ENCODE measurements around the gene CFAP65.

CFAP65 gene

GRCh38 chr2:219059725-219060682, 18.7 kb upstream of the CFAP65 start:
- DNase-seq = no peak

- no peak for DNase-seq
Measured at GRCh38 chr2:219059375-219059724, 18.0 kb upstream of the CFAP65 start.

- no peak for DNase-seq
Measured at GRCh38 chr2:219058541-219059374, 17.4 kb upstream of the CFAP65 start.

DNA sequence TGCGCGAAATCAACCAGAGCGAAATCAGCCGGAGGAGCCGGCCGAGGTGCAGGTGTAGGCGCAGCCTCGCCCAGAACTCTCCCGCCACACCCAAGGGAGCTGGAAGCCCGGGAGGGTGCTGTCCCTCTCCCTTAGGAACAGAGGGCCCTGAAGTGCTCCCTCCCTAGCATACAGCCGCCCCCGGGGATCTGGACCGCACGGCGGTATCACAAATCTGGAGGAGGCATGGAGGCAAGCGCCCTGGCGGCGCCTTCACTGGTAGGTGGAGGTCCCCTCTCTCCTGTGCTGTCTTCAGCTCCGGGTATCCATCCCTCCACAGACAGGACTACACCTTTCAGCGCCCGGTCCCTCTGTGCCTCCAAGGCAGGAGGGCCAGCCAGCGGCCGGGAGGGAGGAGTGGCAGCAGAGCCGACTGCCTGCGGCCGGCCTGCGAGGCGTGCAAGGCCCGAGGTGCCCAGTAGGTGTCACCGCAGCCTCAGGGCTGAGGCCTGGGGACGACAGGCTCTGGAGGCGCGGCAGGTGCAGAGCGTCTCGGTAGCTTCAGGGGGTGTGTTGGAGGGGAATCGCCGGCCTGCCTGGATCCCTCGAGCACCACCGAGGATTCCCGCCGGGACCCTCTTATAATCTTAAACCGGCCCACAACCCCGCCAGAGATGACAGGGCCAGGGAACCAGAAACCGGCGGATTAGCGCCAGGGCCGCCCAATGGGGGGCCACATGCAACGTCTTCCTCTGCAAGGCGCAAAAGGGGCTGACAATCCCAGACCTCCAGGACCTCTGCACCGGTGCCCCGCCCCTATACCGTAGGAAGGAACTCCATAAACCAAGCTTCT, 16.6 kb upstream of the CFAP65 start:
- DNase-seq = no peak

GRCh38 chr2:219056896-219057708, 15.8 kb upstream of the CFAP65 start:
- DNase-seq = no peak

- DNase-seq = no peak
Measured at GRCh38 chr2:219056176-219056895, 15.0 kb upstream of the CFAP65 start.

GRCh38 chr2:219054956-219055903, 13.9 kb upstream of the CFAP65 start:
- no peak for DNase-seq

GRCh38 chr2:219049282-219049681, 8.0 kb upstream of the CFAP65 start:
- DNase-seq = no peak

DNA sequence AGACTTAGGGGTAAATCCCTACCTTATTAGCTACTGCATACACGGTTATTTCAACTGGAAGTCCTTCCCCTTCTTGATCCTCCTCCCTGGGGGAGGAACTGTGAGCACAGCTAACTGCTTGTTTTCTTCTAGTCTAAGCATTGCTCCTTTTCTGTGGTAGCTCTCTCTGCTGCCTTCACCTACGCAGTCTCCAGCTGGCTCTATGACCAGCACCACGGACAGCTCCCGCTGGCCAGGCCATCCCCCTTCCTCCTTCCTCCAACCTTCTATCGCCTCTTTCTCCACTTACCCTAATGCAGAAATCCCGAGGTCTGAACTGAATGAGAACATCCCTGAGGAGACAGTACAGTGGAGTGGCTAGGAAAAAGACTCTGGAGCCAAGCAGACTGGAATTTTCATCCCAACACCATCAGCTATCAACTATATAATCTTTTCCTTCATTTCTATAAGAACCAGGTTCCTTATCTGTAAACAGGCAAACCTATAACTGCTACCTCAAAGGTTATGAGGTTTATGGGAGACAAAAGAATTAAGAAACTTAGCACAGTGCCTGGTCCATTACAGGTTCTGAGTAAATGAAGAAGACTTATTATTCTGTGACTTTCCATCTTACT, 4.7 kb upstream of the CFAP65 start:
- DNase-seq = no peak

GRCh38 chr2:219042750-219043149, 1.4 kb upstream of the CFAP65 start:
- DNase-seq = no peak

DNA sequence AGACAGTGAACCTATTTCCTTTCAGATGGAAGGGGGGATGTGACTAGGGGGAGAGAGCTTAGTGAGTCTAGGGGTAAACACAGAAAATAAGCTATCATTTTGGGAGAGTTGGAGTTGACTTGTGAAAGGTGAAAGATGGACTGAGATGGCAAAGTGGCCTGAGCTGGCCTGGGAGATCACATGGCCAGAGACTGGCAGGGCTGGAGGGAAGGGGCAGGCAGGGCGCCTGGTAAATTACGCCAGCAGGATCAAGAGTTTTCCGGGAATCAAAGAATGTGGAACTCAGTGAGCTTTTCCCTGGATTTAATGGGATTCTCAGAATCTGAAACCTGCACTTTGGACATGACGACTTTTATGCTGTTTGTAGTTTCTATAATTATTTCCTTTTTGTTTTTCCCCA, 841 bp upstream of the CFAP65 start:
- no peak for DNase-seq

DNA sequence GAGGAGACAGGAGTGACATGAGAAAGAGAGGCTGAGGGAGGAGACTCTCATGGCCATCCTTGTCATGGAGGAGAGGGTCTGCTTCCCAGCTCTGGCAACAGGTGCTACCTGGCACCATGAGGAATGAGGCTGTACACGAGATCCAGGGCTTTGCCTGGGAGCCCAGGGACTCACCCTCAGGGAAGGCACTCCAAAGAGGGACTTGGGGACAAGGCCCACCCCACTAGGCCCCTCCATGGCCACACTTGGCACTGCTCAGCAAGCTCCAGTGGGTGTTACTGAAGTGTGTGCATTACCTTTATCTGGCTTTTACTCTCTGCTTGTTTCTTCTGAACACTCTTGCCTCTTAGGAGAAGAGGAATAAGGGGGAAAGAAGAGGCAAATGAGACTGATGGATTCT, 2.7 kb downstream of the CFAP65 start:
- DNase-seq = no peak

- no peak for DNase-seq
Measured at GRCh38 chr2:219037783-219038499, 3.4 kb downstream of the CFAP65 start.

GRCh38 chr2:219035942-219036341, 5.4 kb downstream of the CFAP65 start:
- no peak for DNase-seq

DNA sequence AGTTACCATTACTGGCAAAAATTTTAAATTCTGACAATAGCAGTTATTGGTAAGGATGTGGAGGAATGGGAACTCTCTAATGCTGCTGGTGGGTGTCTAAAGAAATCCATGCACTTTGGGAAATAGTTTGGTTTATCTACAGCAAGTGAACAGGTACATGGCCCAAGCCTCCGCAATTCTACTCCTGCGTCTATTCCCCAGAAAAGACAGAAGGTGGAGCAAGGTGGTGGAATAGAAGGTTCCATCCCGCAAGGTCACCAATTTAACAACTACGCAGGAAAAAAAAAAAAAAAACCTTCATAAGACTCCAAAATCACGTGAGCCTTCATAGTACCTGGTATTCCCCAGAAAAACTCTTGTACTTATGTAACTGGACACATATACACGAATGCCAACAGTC, 6.5 kb downstream of the CFAP65 start:
- DNase-seq = no peak

DNA sequence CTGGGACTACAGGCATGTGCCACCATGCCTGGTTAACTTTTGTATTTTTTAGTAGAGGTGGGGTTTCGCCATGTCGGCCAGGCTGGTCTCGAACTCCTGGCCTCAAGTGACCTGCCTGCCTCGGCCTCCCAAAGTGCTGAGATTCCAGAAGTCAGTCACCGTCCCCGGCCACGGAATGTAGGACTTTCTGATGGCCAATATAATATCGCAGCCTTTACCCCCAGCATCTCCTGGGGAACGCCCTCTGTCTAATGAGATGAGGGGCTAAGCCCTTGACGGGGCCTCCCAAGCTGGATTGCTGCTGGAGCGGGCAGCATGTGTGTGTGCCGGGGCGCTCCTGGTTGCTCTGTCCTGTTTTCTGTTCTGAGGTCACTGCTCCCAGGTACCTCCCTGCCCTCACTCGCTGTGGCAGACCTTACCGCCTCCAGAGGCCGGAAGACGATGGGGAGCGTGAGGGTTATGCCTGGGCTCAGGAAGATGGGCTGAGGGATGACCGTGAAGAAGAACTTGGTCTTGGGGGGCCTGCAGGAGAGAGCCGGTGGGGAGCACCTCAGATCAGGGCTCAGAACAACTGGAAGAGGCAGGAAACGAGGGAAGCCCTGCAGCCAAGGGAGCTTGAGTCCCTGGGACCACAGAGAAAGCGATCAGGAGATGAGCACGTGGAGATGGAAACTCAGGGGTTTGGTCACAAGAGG, 9.1 kb downstream of the CFAP65 start:
- no peak for DNase-seq

DNA sequence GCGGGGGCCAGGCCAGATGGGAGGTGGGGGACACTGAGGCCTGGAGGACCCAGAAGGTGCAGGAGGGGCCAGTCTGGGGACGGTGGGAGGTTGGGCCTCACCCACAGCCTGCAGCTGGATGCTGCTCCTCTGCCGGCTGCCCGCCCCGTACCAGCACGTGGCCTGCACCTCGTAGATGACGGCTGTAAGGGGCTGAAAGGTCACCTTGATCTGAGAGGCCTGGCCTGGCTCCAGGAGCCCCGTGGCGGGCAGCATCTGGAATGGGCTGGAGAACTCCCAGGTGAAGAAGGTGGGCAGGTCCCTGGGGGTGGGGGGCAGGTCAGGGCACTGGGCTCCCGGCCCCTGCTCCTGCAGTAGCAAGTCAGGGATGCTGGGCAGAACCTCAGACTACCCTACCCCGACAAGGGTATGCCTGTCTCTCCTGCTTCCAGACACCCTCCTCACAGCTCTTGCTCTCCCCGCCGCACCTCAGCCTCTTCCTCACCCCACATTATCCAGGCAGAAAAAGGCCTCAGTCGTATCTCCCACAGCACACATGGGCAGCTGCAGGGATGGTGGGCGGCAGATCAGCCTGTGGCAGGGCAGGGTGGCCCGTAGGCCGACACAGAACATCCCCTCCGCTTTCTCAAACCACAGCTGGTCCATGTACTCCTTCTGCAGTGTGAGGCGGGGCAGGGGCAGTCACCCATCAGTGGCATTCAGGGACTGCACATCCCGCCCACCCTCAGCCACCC, 10.1 kb downstream of the CFAP65 start:
- no peak for DNase-seq

All from NCI-H524 treated with DMSO at 0.1 percent for 48 hours (cell line).